ENCODE measurements around the gene ACER3.
"Not testable (repeated sequence)": the region's sequence is repeated elsewhere in the genome, so short reads cannot be mapped to it uniquely, and the experiment has no call there.

Gene ACER3

DNA sequence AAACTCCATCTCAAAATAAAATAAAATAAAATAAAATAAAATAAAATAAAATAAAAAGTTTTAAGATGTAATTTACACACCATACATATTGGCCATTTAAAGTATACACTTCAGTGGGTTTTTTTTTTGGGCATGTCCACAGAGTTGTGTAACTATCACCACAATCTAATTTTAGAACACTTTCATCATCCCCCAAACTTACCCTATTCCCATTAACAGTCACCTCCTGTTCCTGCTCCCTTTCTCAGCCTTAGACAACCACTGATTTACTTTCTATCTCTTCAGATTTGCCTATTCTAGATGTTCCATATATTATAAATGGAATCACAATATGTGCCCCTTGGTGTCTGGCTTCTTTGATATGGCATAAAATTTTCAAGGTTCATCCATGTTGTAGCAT lies 4.6 kb upstream of the ACER3 start:
- no peak overlapping the region for H3K4me3 ChIP-seq (replicated peaks in 1 of 2; ENCODE audit: low read depth in 2 of 2, low read length in 2 of 2)
- DNase-seq (ENCODE audit: low read depth in 2 of 2) = peak; percentile 14 to 29
- no peak for TF ChIP-seq CTCF (IDR thresholded peaks at IDR 0.05; ENCODE audit: low read depth, low read length)

DNA sequence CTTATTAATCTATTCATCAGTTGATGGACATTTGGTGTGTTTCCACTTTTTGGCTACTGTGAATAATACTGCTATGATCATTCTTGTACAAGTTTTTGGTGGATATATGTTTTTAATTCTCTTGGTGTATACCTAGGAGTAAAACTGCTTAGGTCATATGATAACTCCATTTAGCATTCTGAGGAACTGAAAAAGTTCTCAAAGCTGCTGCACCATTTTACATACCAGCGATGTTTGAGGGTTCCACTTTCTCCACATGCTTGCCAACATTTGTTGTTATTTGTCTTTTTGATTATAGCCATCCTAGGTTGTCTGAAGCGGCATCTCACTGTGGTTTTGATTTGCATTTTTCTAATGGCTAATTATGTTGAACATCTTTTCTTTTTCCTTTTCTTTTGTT lies 4.1 kb upstream of the ACER3 start:
- DNase-seq (ENCODE audit: low read depth in 2 of 2) = no peak
- H3K4me3 ChIP-seq (replicated peaks in 1 of 2; ENCODE audit: low read depth in 2 of 2, low read length in 2 of 2) = no peak overlapping the region
- TF ChIP-seq CTCF (IDR thresholded peaks at IDR 0.05; ENCODE audit: low read depth, low read length) = no peak

DNA sequence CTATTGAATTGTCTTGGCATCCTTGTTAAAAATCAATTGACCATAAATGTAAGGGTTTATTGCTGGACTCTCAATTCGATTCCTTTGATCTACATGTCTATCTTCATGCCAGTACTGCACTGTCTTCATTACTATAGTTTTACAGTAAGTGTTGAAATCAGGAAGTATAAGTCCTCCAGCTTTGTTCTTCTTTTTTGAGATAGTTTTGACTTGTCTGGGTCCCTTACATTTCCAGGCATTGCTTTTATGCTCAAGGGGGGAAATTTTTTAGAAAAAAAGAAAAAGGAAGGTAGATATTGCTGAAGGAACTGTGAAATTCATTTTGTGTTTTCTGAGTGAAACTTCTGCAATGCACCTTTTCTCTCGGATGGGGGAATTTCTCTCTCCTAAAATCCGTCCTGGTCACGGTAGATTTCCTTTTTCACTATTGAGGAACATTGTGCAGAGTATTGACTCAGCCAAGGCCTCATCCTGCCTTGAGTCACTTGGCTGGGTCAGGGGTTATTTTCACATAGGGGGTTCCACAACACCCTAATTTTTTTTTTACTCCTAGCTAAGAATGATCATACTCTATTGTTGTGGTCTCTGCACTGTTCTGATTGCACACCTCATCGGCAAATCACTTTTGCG lies 2.8 kb upstream of the ACER3 start:
- H3K4me3 ChIP-seq (replicated peaks in 1 of 2; ENCODE audit: low read depth in 2 of 2, low read length in 2 of 2) = no peak overlapping the region
- TF ChIP-seq CTCF (IDR thresholded peaks at IDR 0.05; ENCODE audit: low read depth, low read length) = no peak
- no peak for DNase-seq (ENCODE audit: low read depth in 2 of 2)

DNA sequence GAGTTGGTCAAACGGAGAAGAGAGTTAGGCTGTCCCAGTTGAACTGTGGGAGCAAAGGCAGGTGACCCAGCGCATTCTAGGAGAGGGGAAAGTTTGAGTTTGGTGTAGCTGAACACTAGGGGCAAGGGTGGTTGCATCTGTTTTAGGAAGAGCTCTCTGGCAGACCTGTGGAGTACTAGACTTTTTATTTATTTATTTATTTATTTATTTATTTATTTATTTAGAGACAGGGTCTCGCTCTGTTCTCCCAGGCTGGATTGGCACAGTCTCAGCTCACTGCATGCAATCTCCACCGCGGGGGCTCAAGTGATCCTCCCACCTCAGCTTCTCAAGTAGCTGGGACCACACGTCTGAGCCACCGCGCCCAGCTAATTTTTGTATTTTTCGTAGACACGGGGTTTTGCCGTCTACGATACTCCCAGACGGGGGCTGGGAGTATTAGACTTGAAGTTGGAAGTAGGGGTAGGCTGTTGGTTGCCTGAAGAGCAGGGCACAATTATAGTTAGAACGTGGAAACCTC lies 950 bp upstream of the ACER3 start:
- no peak overlapping the region for H3K4me3 ChIP-seq (replicated peaks in 1 of 2; ENCODE audit: low read depth in 2 of 2, low read length in 2 of 2)
- no peak for DNase-seq (ENCODE audit: low read depth in 2 of 2)
- TF ChIP-seq CTCF (IDR thresholded peaks at IDR 0.05; ENCODE audit: low read depth, low read length) = no peak

- peak overlapping the region; percentile 78 to 88 for H3K4me3 ChIP-seq (replicated peaks in 1 of 2; ENCODE audit: low read depth in 2 of 2, low read length in 2 of 2)
- TF ChIP-seq CTCF (IDR thresholded peaks at IDR 0.05; ENCODE audit: low read depth, low read length) = no peak
- DNase-seq (ENCODE audit: low read depth in 2 of 2) = no peak
Measured at GRCh38 chr11:76861490-76861953, 804 bp downstream of the ACER3 start.

GRCh38 chr11:76862794-76863193 lies 2.1 kb downstream of the ACER3 start:
- not testable (repeated sequence) for DNase-seq (ENCODE audit: low read depth in 2 of 2); H3K4me3 ChIP-seq (replicated peaks in 1 of 2; ENCODE audit: low read depth in 2 of 2, low read length in 2 of 2)

DNA sequence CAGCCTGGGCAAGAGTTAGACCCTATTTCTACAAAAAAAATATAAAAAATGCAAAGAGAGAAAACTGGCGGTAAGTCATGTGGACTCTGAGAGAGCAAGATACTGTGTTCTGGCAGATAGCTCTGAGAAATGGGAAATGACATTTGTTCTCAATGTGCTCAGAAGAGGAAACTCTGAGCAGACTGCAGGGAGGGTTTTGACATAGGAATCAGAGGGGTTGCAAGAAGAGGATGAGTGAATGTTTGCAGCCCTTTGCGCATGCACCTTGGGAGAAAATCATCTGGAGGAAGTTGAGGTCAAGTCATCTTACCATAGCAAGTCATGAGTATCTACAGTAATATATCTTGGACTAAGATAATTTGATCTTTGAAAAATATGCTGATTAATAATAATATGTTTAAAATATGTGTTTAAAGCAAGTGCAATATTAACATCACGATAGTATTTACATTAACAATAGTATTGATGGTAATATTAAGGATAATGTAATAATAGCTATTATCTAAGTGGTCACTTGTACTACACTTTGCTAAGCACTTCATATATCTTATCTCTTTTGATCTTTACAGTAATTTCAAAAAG lies 2.6 kb downstream of the ACER3 start:
- H3K4me3 ChIP-seq (replicated peaks in 1 of 2; ENCODE audit: low read depth in 2 of 2, low read length in 2 of 2) = no peak overlapping the region
- TF ChIP-seq CTCF (IDR thresholded peaks at IDR 0.05; ENCODE audit: low read depth, low read length) = no peak
- no peak for DNase-seq (ENCODE audit: low read depth in 2 of 2)
